ENCODE measurements around the gene SHBG.
"Not testable (repeated sequence)": the region's sequence is repeated elsewhere in the genome, so short reads cannot be mapped to it uniquely, and the experiment has no call there.

Gene SHBG, protein sequence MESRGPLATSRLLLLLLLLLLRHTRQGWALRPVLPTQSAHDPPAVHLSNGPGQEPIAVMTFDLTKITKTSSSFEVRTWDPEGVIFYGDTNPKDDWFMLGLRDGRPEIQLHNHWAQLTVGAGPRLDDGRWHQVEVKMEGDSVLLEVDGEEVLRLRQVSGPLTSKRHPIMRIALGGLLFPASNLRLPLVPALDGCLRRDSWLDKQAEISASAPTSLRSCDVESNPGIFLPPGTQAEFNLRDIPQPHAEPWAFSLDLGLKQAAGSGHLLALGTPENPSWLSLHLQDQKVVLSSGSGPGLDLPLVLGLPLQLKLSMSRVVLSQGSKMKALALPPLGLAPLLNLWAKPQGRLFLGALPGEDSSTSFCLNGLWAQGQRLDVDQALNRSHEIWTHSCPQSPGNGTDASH

DNA sequence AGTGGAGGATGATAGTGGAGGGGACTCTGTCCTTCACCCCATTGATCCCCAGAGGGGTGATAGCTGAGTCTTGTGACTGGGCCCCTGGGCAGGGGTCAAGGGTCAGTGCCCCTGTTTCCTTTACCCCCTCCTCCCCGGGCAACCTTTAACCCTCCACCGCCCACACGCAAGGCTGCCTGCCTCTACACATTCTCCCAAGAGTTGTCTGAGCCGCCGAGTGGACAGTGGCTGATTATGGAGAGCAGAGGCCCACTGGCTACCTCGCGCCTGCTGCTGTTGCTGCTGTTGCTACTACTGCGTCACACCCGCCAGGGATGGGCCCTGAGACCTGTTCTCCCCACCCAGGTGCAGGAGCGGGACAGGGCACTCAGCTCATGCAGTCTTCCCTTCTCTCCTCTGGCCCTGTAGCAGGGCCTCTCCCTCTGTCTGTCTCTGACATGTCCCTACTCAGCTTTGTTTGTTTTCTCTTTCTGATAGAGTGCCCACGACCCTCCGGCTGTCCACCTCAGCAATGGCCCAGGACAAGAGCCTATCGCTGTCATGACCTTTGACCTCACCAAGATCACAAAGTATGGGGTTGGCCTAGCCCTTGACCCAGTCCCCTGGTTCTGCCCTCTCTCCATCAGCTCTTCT is at the start of gene SHBG:
SHBG (plus strand) TSS at position 197 of the 633 bp plus-strand sequence; CDS start at position 235, 38 bp downstream.
- no peak for DNase-seq (ENCODE audit: low read depth in 2 of 2)

DNA sequence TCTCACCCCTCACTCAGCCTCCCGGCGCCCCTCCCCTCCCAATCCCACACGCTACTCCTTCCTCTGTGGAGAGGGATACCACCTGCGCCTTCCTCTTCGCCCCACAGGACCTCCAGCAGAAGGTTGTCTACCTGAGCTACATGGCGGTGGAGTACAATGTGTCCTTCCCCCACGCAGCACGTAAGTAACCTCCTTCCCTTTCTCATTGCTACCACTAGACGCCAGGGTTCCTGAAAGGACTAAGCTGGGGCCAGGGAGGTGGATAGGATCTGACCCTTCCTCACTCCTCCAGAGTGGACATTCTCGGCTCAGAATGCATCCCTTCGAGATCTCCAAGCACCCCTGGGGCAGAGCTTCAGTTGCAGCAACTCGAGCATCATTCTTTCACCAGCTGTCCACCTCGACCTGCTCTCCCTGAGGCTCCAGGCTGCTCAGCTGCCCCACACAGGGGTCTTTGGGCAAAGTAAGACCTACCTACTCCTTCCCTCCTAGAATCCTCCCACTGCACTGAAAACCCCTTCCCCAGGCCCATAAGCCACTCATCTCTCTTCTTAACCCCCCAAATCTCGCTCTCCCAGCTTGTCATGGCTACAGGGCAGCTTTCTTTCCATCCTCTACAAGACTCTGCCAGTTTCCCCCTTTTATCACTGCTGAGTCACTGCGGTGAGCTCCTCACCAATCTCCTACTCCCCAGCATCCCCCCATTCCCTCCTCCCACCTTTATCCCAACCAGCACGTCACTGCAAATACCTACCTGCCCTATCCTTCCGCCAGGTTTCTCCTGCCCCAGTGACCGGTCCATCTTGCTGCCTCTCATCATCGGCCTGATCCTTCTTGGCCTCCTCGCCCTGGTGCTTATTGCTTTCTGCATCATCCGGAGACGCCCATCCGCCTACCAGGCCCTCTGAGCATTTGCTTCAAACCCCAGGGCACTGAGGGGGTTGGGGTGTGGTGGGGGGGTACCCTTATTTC is 49.0 kb upstream of the SHBG start:
- DNase-seq (ENCODE audit: low read depth in 2 of 2) = no peak

DNA sequence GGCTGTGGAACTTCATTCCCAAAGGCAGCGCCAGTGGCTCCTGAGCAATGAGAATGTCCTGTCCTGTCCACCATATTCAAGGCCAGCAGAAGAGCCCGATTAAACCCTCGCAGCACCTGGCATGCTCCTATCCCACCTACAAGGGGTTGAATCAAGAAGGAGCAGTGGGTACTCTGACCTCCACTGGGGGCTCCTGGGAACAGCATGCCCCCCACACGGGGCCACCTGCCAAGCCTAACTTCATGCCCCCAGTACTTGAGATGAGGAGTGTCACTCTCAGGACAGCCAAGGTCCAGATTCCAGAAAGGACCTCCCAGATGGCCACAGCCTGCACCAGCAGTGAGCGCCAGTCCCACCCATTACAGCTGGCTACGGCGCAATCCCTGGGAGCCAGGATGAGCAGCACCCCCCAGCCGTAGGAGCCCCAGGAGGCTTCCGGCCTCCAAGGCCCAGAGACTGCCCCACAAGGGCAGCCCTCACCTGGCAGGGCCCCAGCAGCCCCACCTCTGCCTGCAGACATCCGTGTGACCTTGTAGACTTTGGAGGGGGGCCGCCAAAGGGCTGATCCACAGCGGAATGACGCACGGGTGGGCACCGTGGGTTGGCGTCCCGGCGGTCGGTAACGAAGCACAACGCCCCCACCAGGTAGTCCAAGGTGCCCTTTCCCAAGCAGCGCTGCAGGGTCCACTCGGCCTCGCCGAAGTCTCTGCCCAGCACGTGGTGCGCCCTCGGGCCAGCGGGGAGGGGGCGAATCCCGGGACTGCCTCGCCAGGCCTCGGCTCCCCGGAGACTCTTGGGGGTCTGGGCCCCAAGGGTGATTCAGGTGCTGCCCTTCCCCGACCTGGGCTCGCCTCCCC is 47.3 kb upstream of the SHBG start:
- no peak for DNase-seq (ENCODE audit: low read depth in 2 of 2)

DNA sequence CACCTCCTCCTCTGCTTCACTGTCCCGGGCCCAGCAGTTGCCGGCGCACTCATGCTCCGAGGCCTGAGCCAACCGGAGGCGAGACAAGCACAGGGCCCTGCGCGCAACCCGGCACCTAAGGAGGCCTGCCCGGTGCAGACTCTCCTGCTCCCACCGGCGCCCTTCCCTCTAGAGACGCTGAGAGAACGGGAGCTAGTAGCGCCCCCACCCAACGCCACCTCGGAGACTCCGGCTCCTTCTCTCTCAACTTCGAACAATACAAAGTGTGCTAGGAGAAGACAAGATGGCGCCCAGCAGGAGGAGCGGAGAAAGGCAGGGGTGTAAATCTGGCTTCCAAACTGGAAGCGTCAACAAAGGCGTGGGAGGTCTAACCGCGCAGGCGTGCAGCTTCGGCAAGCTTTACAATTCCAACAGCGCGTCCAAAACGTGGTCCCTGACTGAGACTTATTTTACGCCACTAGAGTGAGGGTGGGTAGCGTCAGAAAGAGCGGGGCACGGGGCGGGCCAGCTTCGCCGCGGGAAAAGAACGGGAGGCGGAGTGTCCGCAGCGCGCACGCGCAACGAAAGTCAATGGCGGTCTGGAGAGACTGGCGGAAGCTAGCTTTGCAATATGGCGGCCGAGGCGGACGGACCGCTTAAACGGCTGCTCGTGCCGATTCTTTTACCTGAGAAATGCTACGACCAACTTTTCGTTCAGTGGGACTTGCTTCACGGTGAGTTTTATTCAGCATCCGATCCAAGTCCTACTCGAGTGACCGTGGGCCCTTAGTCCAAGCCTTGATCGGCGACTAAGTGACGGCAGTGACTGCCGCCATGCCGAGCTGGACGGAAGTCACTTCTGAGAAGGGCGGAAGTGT is 46.5 kb upstream of the SHBG start, which contains the start of gene MPDU1:
MPDU1 (plus strand) TSS at position 600 of the 857 bp plus-strand sequence; CDS start at position 611, 11 bp downstream.
- peak; percentile 96 for DNase-seq (ENCODE audit: low read depth in 2 of 2)

DNA sequence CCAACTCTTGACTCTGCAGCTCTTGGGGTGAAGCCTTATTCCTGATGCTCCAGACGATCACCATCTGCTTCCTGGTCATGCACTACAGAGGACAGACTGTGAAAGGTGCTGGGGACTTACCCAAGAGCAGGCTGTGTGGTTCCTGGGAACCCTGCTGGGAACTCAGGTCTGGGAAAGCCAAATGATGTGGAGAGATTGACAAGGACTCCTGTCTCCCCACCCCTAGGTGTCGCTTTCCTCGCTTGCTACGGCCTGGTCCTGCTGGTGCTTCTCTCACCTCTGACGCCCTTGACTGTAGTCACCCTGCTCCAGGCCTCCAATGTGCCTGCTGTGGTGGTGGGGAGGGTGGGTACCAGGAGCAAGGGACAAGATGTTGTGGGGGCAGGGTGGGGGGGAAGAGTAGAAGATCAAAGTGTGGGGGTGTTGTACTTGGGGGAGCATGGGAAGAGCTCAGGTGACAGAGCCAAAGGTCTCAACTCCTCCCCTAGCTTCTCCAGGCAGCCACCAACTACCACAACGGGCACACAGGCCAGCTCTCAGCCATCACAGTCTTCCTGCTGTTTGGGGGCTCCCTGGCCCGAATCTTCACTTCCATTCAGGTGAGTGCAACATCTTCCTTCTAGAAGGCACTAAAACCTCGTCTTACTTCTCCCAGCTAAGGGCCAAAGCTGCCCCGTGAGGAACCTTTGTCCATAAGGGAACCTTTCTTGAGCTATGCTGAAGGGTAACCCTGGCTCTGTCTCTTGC is 43.1 kb upstream of the SHBG start:
- no peak for DNase-seq (ENCODE audit: low read depth in 2 of 2)

DNA sequence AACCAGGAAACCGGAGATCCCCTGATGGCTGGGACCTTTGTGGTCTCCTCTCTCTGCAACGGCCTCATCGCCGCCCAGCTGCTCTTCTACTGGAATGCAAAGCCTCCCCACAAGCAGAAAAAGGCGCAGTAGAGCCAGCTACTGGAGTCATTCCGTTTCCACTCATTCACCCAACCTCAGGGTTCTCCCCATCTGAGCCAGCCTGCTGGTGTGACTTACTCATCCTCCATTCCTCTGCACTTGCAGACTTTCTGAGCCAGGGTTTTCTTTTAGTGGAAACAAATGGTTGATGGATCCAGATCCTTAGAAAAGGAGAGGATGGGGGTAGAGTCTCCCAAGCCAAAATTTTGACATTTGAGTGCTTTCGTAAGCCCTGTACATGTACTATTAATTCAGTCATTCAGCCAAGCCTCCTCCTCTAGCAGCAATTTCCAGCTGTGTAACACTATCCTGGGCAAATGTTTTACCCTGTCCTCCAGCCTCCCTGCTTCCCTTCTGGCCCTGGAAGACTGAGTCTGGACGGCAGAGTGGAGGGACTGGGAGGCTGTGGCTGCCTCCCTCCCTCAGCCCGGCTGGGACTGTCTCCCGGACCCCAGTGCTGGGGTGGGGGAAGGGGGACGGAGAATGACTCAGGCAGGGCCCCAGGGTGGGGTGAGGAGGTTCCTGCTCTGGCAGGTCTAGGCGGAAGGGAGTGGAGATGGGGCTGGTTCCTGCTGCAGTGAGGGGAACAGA is 42.3 kb upstream of the SHBG start:
- DNase-seq (ENCODE audit: low read depth in 2 of 2) = peak; percentile 85 to 87

DNA sequence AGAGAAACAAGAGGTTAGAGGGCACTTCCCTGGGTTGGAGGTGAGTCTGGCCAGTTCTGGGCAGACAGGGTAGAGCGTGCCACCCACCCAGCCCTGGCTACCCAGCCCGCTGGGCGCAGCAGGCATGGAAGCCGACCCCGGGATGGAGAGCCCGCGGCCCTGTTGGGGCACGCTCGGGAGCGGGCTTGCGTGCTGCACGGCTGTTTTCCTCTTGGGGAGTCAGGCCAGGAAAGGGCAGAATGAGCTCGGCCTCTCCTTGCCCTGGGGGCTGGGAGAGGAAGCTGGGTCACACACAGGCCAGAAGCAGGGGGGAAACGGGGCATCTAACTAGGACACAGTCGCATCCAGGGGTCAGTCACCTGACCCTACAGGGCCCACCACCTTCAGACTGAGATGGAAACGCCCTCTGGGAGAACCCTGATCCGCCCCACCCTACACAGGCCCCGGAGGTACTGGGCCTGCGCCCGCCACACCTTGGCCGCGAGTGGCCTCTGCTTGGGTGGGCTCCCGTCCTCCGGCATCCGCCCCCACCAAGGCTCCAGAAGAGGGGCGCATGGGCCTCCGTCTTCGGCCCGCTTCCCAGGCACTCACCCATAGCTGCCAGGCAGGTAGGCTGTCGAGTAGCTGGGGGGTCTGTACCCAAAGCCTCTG is 41.3 kb upstream of the SHBG start:
- DNase-seq (ENCODE audit: low read depth in 2 of 2) = no peak

DNA sequence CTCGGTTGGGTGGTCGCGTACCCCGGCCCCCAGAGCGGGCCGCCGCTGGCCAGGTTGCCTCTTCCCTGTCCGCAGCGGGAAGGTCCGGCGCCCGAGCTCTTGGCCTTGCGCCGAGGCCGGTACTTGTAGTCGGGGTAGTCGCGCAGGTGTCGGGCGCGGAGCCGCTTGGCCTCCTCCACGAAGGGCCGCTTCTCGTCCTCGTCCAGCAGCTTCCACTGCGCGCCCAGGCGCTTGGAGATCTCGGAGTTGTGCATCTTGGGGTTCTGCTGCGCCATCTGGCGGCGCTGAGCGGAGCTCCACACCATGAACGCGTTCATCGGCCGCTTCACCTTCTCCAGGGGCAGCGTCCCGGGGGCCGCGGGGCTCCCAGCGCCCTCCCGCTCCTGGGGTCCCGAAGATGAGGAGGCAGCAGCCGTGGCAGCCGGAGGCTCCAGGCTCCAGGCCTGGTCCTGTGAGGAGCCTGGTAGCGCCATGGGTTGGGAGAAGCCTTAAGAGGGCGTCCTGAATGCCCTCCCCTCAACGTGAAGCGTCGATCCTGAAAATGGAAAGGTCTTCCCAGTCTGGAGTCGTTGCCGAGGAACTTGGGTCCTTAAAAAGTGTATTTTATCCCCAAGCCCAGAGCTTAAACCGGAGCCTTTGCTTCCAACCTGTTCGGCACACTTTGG is 40.6 kb upstream of the SHBG start:
- no peak for DNase-seq (ENCODE audit: low read depth in 2 of 2)

DNA sequence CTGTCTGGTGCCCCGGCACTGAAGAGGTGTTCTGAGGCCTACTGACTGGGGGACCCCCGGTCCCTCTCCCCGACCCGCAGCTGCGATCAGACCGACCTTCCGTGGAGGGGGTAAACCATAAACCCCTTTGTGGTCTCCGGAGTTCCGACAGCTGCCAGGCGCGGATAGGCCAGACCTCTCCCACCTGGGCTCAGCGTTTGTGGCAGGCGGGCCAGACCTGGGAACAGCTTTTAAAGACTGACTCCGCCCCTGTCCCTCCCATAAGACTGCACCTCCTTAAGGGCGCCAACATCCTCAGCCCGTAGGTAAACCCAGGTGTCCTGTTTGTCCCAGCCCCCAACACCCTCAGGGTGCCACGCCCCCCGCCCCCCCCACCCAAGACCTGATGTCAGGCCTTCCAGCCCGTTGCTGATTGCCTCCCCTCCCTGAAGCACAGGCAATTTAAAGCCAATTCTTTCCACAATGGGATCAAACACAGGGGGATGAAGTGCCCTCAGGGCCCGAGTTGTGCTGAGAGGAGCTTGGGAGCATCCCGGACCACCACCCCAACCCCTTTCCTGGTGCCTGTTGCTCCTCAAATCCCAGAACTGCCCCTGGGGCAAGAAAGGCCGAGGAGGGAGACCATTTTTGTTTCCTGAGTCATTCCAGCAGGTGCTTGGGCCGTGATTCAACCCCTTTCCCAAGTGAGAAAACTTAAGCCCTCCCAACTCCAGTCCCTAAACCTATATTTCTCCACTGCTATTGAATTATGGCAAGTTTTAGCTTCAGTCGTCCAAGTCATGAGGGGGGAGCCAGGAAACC is 39.8 kb upstream of the SHBG start, which contains the start of gene SOX15:
SOX15 (minus strand) TSS at position 204 of the 801 bp plus-strand sequence. CDS start 418 bp downstream, outside the sequence.
- no peak for DNase-seq (ENCODE audit: low read depth in 2 of 2)

DNA sequence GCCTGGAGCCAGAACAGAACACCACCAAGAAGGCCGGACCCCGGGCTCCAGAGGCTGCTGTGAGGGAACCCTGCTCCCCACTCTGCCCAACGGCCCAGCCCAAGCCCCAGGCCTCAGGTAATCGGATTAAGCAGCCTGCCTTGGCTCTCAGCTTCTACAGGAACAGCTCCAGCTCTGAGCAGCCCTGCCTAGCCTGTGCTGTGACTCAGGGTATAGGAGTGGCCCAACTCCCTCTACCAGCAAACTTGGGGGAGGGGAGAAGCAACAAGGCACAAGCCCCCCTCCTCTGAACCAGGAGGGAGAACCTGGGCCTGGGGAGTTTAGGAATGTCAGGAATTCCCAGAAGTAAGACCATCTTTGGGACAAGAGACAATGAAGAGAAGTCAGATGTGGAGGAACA is 39.2 kb upstream of the SHBG start:
- DNase-seq (ENCODE audit: low read depth in 2 of 2) = no peak

DNA sequence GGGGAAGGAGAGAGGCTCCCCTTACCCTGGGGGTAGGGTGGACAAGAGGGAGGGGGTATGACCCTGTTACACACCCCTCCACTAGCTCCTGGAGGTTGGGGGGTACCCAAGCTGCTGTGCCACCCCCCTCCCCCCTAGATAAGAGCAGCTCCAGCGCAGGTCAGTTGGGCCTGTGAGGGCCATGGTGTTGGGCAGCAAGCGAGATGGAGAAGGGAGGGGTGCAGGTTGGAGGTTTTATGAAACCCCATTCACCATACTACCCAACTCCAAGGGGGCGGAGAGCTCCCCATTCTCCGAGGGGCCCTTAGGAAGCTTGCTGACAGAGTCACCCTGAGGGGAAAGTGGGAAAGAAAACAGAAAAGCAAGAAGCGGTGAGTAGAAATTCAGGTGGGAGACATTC is 38.3 kb upstream of the SHBG start:
- DNase-seq (ENCODE audit: low read depth in 2 of 2) = no peak

DNA sequence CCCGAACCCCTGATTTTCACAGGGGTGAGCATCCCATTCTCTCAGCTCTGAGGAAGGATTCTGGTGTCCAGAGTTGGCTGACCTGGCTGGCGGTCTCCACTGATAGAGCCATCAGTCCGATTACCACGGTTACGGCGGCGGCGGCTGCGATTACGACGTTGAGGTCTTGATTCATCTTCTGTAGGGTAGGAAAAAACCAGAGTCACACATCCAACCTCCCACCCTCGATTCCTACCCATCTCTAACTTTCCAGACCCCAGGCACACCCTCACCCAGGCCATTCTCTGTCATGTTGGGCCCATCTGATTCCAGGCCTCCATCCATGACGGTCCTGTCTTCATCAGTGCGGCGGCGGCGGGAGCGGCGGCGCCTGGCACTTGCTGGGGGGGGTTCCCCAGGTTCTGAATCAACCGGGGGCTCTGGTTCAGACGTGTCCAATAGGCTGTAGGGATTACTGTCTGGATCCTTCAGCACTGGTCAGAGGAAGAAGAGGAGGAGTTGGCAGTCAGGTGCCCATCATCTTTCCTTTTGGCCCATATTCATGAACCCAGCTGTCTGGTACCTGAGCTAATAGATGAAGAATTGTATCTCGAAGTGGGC is 37.4 kb upstream of the SHBG start:
- no peak for DNase-seq (ENCODE audit: low read depth in 2 of 2)

DNA sequence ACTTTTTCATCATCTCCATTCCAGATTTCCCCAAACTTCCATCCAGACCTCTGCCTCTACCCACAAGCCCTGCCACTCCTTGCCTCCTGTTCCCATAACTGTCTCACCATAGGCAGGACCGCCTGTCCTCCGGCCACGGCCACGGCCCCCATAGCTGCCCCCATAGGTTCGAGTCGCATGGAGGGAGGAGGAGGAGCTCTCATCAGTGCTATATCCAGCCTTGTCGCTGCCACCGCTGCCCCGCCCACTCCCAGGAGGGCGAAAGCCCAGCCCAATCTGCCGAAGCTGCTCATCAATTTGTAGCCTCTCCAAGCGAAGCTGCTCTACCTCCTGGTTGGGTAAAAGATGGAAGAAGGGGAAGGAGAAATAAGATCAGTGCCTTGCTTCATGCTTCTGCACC is 36.6 kb upstream of the SHBG start:
- DNase-seq (ENCODE audit: low read depth in 2 of 2) = no peak

DNA sequence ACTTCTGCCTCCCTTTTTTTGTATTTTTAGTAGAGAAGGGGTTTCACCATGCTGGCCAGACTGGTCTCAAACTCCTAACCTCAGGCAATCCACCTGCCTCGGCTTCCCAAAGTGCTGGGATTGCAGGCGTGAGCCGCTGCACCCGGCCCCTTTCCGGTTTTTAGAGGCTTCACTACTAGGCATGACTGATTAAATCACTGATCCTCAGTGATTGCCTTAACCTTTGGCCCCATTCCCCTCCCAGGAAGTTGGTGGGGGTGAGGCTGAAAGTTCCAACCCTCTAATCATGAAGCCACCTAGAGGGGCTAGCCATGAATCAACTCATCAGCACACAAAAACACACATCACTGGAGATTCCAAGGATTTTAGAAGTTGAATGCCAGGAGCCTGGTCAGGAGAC is 32.4 kb upstream of the SHBG start:
- DNase-seq (ENCODE audit: low read depth in 2 of 2) = not testable (repeated sequence)

DNA sequence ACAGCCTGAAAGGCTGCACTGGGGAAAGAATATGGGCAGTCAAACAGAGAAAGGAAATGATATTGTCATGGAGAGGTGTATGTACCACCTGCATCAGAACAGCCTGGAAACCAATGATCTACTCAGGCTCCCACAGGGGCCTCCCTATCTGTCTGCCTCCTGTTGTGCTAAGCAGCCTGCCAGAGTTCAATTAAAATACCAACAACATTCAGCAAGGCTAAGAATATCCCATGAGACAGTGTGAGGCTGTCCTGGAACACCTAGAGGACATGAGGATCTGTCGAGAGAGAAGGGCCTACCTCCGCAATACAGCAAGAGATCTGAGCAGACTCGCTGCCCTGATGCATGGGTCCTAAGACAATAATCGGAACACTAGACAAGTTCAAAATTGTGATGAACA is 23.7 kb upstream of the SHBG start:
- DNase-seq (ENCODE audit: low read depth in 2 of 2) = no peak

DNA sequence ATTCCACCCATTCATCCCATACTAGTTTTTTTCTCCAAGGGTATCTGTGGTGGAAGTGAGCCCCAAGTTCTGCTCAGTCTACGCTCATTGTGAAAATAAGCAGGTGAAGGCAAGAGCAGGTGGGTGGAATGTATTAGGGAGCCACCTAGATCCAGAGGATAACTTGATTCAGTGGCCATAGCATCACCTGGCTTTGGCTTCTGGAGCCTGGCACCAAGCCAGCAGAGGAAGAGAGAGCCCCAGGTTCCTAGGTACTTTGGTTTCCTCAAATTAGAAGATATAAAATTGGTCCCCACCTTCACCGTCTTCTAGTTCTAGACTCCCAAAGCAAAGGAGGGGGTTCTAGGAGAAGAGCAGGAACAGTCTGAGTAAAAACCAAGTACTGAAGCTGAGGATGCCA is 19.3 kb upstream of the SHBG start:
- DNase-seq (ENCODE audit: low read depth in 2 of 2) = no peak
